ENCODE data around the gene RAPGEF1.

The RAPGEF1 gene

DNA sequence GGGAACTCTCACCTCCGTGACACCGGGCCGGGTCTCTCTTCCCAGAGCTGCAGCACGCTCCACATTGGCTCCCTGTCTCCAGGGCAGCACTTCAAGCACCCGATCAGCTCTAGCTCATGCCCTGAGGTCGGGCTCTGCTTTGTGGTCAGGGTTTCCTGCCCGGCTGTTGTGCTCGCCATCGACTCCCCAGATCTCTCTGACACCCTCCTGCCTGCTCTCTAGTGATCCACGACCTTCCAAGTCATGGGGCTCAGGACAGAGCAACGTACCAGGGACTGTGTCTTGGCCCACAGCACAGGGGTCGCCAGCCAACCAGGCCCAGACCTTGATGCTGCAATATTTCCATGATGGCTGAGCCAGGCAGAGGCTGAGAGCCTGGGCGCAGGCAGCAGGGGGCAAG lies 149.4 kb downstream of the RAPGEF1 start:
- peak overlapping the region in 4 of 21 experiments; percentile 2 to 55 (median 36) for H3K27ac ChIP-seq
- no peak overlapping the region for H3K4me3 ChIP-seq

GRCh38 chr9:131589993-131590392 lies 149.9 kb downstream of the RAPGEF1 start:
- Histone ChIP-seq H3K4me3 (no peak overlapping the region), H3K27ac (peak overlapping the region in 2 of 21 experiments; percentile 2 to 30)

DNA sequence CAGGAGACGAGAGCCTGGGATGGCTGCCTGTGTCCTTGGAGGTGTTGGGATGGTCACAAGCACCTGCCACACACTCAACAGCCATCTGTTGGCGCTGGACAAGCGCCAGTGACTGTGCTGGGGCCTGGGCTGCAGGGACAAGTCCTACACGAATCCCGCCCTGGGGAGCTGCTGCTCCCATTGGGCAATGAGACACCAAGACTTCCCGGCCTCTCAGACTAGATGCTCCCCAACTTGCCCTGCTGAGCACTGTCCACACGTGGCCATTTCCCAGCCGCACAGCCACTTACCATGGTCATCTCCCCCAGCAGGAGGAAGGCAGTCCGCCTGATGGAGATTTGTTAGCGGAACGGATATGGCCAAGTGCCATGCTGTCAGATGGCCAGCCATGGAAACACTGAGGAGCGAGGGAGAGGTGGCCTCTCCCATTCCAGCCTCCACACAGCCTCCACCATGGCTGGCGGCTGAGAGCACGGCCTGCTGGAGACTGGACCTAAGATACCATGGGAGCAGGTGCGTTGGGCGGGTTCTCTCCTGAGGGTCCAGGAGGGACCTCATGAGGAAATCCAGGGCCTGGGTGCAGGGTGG lies 150.7 kb downstream of the RAPGEF1 start:
- H3K4me3 ChIP-seq: no peak overlapping the region
- H3K27ac ChIP-seq: no peak overlapping the region

- H3K27ac ChIP-seq: no peak overlapping the region
Observed at GRCh38 chr9:131588396-131588795, 151.5 kb downstream of the RAPGEF1 start.

GRCh38 chr9:131587906-131588305 lies 152.0 kb downstream of the RAPGEF1 start:
- Histone ChIP-seq H3K4me3 (no peak overlapping the region), H3K27ac (no peak overlapping the region)

More at GRCh38 chr9:131588396-131588795, 151.5 kb downstream of the RAPGEF1 start:
- no peak overlapping the region for H3K4me3 ChIP-seq

DNA sequence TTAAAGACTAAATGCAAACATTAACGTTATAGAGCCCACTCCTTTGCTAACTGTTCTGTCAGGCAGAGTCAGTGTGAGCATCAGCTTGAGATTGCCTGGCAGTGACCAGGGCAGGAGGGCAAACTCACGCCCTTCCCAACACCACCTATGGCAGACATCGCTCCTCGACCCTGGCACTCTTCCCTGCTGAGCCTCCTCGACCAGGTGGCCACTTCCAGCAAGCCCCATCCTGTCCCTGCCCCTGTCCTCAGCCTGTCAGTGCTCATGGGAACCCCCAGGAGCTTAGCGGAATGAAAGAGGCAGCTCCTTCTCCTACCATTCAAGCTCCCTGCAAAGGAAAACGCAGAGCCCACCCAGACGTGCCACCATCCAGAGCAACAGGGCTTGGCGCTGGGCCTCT lies 152.5 kb downstream of the RAPGEF1 start:
- H3K4me3 ChIP-seq: no peak overlapping the region

GRCh38 chr9:131585375-131585774 lies 154.5 kb downstream of the RAPGEF1 start:
- Histone ChIP-seq H3K27ac (peak overlapping the region in 11 of 21 experiments; percentile 16 to 82 (median 50)), H3K4me3 (no peak overlapping the region)

More for the DNA sequence above, 152.5 kb downstream of the RAPGEF1 start:
- no peak overlapping the region for H3K27ac ChIP-seq

DNA sequence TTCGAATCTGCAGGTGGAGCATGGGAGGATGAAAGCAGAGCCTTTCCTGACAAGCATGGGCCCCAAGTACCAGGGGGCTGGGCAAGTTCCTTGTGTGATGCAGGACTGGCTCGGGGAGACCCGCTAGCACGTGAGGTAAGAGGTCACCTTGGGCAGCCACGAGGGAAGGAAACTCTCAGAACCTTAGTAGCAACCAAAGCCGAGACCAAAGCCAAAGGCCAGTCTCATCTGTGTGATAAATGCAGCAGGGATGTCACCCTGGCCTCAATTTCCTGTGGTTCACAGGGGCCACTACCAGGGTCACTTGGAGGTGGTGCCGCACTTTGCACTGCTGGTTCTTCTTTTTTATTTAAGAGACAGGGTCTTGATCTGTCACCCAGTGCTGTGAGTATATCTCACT lies 155.0 kb downstream of the RAPGEF1 start:
- peak overlapping the region in 13 of 21 experiments; percentile 7 to 82 (median 35) for H3K27ac ChIP-seq
- H3K4me3 ChIP-seq: no peak overlapping the region

GRCh38 chr9:131583836-131584555 lies 155.9 kb downstream of the RAPGEF1 start:
- Histone ChIP-seq H3K27ac (peak overlapping the region in 7 of 21 experiments; percentile 16 to 82 (median 61)), H3K4me3 (no peak overlapping the region)

GRCh38 chr9:131583337-131583645 lies 156.6 kb downstream of the RAPGEF1 start:
- Histone ChIP-seq H3K27ac (peak overlapping the region in 2 of 21 experiments; percentile 44 to 60), H3K4me3 (no peak overlapping the region)

DNA sequence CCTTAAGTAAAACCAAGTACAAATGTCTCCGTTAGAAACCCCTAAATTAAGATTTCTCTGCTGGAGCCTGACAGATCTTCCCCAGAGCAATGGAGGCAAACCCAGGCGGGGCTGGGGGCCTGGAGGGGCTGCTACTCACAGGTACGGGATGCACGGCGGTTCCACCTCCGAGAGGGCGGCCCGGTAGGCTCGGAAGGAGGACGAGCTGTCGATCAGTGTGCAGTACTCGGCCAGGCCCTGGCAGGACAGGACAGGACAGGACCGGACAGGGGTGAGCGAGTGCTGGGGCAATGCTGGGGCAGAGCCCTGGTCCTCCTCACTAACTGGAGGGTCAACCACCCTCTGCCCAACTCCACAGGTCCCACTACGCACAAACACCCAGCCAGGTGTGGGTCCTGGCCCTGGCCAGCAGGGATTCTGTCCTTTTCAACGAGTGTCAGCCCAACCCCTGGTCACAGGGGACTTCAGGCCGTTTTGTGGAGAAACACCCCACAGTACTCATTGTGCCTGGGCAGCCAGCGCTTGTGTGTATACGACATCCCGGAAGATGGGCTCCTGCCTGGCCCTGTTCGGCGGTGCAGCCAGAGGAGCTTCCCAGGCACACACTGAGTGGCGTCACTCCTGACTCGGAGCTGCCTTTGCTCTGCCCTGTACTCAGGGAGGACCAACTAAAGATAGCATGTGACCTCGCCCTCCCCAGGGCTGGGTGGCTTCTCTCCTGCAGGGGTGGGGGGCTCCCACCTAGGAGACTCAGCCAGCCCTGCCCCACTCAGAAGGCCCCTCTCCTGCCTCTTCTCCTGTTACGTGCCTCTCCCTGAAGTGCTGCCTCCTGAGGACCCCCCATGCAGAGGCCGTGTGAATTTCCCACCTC lies 157.2 kb downstream of the RAPGEF1 start:
- Histone ChIP-seq H3K27ac (no peak overlapping the region), H3K4me3 (no peak overlapping the region)

- H3K27ac ChIP-seq: no peak overlapping the region
- no peak overlapping the region for H3K4me3 ChIP-seq
Observed at GRCh38 chr9:131582056-131582455, 157.8 kb downstream of the RAPGEF1 start.

- no peak overlapping the region for H3K27ac ChIP-seq
Observed at GRCh38 chr9:131580358-131580757, 159.5 kb downstream of the RAPGEF1 start.

GRCh38 chr9:131579789-131580211 lies 160.1 kb downstream of the RAPGEF1 start:
- Histone ChIP-seq H3K27ac (peak overlapping the region in 2 of 21 experiments; percentile 14 to 51), H3K4me3 (no peak overlapping the region)

More at GRCh38 chr9:131580358-131580757, 159.5 kb downstream of the RAPGEF1 start:
- no peak overlapping the region for H3K4me3 ChIP-seq

GRCh38 chr9:131578731-131579504 lies 161.0 kb downstream of the RAPGEF1 start:
- H3K4me3 ChIP-seq: no peak overlapping the region
- H3K27ac ChIP-seq: peak overlapping the region in 10 of 21 experiments; percentile 29 to 75 (median 48)

GRCh38 chr9:131578021-131578420 lies 161.9 kb downstream of the RAPGEF1 start:
- Histone ChIP-seq H3K4me3 (no peak overlapping the region), H3K27ac (peak overlapping the region in 6 of 21 experiments; percentile 37 to 75 (median 52))

- Histone ChIP-seq H3K27ac (no peak overlapping the region), H3K4me3 (no peak overlapping the region)
Observed at GRCh38 chr9:131577005-131578000, 162.6 kb downstream of the RAPGEF1 start.
